ENCODE data around the gene CDC42BPA.

- TF ChIP-seq CTCF (conservative IDR thresholded peaks at IDR 0.05; ENCODE audit: low read depth, low read length) (no peak), EZH2 (IDR thresholded peaks at IDR 0.05; ENCODE audit: low read length, unreplicated experiment) (no peak), EZH2phosphoT487 (IDR thresholded peaks at IDR 0.05; ENCODE audit: borderline replicate concordance, low read length) (no peak)
Observed at GRCh38 chr1:227225715-227226346, 92.5 kb downstream of the CDC42BPA start.
